GM18867 (cell line): Measurements from ENCODE around the gene NRF1.

Experiments
- ATAC-seq: cut with Tn5 transposase; IDR thresholded peaks from one replicate; pipeline ENCODE4 v1.9.1; 2021; ENCODE audit warnings: mild to moderate bottlenecking, moderate library complexity; ENCODE audit not compliant: unreplicated experiment

NRF1 gene

GRCh38 chr7:129796186-129796775, 184.8 kb downstream of the NRF1 start:
- no peak for ATAC-seq

GRCh38 chr7:129797214-129797789, 185.8 kb downstream of the NRF1 start:
- ATAC-seq = no peak

DNA sequence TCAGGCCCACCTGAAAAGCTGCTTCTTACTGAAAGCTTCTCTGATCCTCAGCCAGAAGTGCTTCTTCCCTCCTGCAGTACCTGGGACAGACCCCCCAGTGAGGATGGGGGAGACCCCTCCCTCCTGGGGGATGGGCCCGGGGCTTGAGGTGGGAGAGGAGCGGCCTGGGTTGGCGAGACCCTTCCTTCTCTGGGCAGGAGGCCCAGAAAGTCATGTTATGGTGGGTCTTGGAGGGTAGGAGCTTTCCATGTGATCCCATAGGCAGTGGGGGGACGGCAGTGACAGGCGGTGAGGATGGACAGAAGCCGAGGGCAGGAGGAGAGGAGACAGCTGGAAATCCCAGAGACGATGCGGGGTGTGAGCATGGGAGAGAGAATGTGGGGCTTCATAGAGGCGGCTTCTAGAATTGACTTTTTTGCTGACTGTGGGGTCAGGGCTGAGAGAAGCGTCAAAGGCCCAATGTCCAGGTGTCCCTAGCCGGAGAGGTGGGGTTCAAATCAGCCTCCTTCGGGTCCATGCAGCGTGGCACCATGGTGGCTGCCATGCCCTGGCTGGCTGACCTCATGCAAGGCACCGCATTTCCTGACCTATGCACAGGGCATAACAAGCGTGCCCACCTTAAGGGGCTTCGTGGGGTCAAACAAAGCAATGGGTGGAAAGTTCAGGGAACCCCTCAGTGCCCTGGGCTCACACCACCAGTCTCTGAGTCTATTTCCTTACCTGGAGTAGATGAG, 187.3 kb downstream of the NRF1 start:
- ATAC-seq = no peak

- no peak for ATAC-seq
These were observed 187.9 kb downstream of the NRF1 start for GRCh38 chr7:129799350-129799955.

- ATAC-seq = no peak
These were observed 189.4 kb downstream of the NRF1 start for GRCh38 chr7:129800901-129801300.

DNA sequence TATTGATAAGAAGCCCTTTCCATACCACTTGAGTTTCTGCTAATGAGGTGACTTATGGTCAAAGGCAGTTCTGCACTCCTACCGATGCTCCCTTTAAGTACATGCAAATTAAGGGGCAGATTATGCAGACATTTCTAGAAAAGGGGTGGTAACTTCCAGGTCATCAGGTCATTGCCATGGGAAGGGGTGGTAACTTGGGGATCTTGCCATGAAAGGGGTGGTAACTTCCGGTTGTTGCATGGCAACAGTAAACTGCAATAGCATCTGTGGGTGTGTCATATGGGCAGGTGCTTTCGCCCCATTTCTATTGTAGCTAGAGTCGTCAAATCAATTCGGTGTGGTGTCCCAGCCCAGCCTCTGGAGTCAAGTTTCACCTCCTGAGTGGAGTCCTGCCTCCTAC, 190.4 kb downstream of the NRF1 start:
- no peak for ATAC-seq

DNA sequence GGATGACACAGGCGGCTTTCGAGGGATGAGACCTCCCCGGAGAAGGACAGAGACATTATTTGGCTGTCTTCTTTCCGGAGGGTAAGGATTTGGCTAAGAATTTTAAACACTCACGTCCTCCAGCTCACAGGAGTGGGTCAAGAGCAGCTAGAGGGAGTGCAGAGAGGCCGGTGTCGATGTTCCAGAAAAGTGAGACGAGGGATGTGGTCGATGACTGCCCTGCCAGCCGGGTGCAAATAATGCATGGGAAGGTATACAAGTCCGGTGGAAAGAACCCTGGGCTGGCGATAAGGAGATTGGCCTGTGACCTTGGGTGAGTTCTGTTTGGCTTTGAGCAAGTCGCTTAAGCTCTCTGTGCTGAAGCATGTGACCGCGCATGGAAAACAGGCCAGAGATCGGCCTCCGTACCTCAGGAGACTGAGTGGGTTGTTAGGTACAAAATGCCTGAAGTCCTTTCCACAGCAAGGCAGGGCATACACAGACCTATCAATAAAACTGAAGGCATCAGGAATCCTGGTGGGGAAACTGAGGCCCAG, 192.1 kb downstream of the NRF1 start:
- ATAC-seq = no peak

DNA sequence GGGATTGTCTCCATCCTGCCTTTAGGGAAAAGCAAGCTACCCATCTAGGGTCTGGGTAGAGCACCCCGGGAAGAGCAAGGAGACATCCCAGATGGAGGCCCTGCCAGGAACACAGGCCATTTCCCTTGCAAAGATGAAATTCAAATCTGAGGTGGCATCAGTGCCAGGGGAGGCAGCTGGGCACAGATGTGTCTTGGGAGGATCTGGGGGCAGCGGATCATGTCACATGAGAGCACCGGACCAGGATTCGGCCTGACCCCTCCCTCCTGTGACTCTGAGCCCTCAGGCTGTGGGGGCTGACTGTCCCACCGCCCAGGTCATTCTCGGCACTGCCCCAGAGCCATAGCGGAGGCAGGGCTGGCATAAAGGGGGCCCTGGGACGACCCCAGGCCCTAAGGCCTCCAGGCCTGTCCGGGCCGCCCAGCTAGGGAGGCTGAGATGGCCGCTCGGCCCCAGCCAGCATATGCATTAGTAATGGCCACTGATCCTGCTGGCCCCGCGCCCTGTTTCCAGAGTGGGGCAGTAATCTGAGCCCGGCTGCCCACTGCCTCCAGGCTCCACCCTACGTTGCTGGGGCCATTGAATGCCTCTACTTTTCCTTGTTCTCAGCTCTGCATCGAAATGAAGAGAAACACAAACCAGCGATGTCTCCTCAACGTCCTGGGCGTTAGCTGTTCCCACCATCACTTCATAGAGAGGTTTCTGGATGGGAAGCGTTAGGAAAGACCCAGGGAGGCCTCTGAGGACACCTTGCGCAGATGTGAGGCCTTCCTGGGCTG, 192.8 kb downstream of the NRF1 start:
- ATAC-seq = no peak

DNA sequence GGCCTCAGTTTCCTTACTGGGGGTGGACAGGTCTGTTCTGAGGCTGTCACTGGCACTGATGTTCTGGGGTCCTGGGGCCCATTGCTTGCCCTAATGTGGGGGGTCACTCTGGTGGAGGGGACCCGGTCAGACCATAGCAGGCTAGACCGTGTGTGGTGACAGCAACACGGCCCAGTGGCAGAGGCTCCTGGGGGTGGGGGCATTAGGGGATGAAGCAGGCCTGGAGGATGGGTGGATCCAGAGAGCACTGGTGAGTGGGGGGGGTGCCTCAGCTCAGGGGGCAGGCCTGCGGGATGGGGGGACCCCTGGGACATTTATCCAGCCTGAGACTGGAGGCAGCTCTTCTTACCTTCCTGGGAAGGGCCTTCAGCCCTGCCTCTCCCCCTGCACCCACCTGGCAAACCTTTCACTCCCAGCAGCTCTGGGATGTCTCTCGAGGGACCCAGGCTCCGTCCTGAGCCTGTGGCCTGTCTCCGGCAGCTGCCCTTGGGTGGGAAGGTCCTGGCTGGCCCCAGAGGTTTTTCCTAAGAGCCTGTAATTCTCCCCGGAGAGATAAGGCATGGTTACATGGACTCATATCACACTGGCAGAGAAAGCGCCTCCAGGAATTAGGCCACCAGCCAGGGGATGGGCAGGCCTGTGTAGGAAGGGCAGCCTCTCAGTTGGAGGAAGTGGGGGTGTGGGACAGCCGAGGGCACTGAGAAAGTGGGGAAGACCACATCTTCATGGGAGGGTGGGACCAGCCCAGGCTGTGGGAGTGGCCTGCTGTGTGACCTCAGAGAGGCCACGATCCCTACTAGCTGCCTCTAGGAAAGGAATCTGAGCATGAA, 193.6 kb downstream of the NRF1 start:
- ATAC-seq = no peak
